ENCODE measurements around the gene SZRD1.
"Not testable (repeated sequence)": the region's sequence is repeated elsewhere in the genome, so short reads cannot be mapped to it uniquely, and the experiment has no call there.

The SZRD1 gene

GRCh38 chr1:16366722-16367257, at the start of gene SZRD1:
SZRD1 (plus strand) TSS chr1:16367242; CDS start chr1:16367258, 16 bp downstream.
- peak; percentile 94 for DNase-seq

GRCh38 chr1:16318555-16318954, 48.5 kb upstream of the SZRD1 start:
- no peak for DNase-seq

GRCh38 chr1:16321176-16321867, 45.7 kb upstream of the SZRD1 start:
- DNase-seq: no peak

- DNase-seq: no peak
These were observed 42.6 kb upstream of the SZRD1 start for GRCh38 chr1:16324456-16324890.

- peak; percentile 83 for DNase-seq
These were observed 40.1 kb upstream of the SZRD1 start for GRCh38 chr1:16326833-16327404.

GRCh38 chr1:16334655-16335340, 32.2 kb upstream of the SZRD1 start:
- DNase-seq: no peak

- no peak for DNase-seq
These were observed 28.1 kb upstream of the SZRD1 start for GRCh38 chr1:16338961-16339360.

- no peak for DNase-seq
These were observed 26.4 kb upstream of the SZRD1 start for GRCh38 chr1:16340673-16341072.

GRCh38 chr1:16342331-16343062, 24.5 kb upstream of the SZRD1 start:
- no peak for DNase-seq

- not testable (repeated sequence) for DNase-seq
These were observed 23.8 kb upstream of the SZRD1 start for GRCh38 chr1:16343276-16343675.

- no peak for DNase-seq
These were observed 18.4 kb upstream of the SZRD1 start for GRCh38 chr1:16348414-16349182.

- no peak for DNase-seq
These were observed 17.1 kb upstream of the SZRD1 start for GRCh38 chr1:16349847-16350406.

- no peak for DNase-seq
These were observed 15.5 kb upstream of the SZRD1 start for GRCh38 chr1:16351456-16351993.

- DNase-seq: peak; percentile 39
These were observed 14.8 kb upstream of the SZRD1 start, which contains the start of gene FBXO42 for GRCh38 chr1:16351994-16352841. FBXO42 (minus strand) TSS chr1:16352480; CDS start chr1:16315418, 37,062 bp downstream.

GRCh38 chr1:16352842-16353535, 14.1 kb upstream of the SZRD1 start:
- DNase-seq: no peak

- DNase-seq: no peak
These were observed 12.4 kb upstream of the SZRD1 start for GRCh38 chr1:16354619-16355018.

GRCh38 chr1:16356867-16357266, 10.2 kb upstream of the SZRD1 start:
- no peak for DNase-seq

GRCh38 chr1:16365146-16365498, 1.9 kb upstream of the SZRD1 start:
- DNase-seq: not testable (repeated sequence)

- peak; percentile 40 for DNase-seq
These were observed 371 bp downstream of the SZRD1 start for GRCh38 chr1:16367258-16367967.

Data from NCI-H524 treated with DMSO at 0.1 percent for 48 hours (cell line).